HG03558 (cell line): ENCODE results near the gene TBC1D24.

Source experiments
- ATAC-seq: cut with Tn5 transposase; IDR thresholded peaks from one replicate; pipeline ENCODE4 v1.9.1; 2021; ENCODE audit warnings: moderate number of reproducible peaks; ENCODE audit not compliant: unreplicated experiment; ENCODE audit errors: extremely low read depth

The TBC1D24 gene

GRCh38 chr16:2496223-2497115 is 21.5 kb downstream of the TBC1D24 start:
- no peak for ATAC-seq

GRCh38 chr16:2497116-2497630 is 22.2 kb downstream of the TBC1D24 start:
- no peak for ATAC-seq

DNA sequence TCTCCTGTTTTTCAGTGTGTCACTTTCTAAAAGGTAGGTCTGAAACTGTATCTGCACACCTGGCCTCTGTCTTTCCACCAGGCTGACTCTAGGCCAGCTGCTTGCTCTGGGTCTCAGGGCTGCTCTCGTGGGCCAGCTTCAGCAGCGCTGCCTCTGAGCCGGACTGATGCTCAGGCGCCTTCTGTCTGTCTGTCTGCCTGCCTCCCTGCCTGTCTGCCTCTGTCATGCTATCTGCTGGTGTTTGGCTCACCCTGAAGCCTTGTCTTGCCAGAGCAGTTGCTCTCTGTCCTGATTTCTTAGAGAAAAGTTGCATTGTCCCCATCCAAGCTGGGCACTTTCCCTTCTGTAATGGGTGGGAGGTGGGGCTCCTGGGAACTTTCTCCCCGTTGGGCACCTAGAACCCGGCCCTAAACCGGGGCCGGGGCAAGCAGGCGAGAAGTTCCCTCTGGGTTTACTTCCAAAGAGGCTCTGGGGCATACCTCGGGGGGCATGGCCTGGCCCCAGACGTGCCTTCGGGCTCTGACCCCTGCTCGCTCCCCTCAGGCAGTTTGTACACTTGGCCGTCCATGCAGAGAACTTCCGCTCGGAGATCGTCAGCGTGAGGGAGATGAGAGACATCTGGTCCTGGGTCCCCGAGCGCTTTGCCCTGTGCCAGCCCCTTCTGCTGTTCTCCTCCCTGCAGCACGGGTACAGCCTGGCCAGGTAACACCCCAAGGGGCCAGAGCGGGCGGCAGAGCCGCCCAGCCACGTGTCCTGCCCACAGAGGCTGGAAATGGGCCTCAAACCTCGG is 23.0 kb downstream of the TBC1D24 start:
- ATAC-seq, result no peak

DNA sequence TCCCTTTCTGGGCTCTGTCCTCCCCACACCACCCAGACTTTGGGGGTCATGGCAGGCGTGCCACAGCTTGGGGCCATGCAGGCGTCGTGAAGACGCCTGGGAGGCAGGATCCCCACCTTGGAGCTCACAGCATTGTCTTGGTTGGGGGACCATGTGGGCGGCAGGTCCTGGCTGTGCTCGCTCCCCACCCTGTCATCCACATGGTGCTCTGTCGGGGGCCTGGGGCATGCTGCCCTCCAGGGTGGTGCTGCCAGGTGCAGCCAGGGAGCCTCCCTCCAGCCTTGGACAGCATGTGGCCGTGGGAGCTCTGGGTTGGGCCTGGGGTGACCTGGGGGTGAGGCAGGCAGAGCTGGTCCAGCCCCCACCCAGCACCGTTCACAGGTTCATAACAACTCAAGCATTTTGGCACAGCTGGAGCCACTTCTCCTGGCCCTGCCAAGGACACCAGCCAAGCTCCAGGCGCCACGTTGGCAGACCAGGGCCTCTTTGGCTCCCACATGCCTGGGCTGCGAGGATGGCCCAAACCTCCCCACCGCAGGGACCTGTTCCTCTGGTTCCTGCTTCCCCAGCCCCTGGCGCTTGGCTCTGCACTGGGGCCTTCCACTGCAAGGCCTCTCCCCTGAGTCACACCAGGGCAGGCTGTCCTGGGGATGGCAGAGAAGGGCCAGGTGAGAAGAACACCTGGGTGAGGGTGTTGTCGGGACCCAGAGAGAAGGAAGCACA is 23.8 kb downstream of the TBC1D24 start:
- no peak for ATAC-seq

- ATAC-seq, result no peak
Measured at GRCh38 chr16:2499454-2499853, 24.5 kb downstream of the TBC1D24 start.

DNA sequence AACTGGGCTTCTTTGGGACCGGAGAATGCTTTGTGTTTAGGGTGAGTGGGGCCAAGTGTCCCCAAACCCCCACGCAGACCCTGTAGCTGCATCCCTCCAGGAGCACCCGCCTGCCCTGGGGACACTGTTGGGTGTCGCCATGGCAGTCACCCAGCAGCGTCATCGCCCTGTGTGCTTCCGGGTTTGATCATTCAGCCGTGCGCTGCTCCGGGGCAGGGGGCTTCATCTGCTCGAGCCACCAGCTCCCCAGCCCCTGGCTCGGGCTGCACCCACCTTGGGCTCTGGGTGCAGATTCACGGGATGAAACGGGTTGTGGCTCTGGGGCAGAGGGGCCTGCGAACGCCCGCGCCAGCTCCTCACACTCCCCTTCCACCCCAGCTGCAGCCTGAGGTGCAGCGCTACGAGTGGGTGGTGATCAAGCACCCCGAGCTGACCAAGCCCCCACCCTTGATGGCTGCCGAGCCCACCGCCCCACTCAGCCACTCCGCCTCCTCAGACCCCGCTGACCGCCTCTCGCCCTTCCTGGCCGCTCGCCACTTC is 25.0 kb downstream of the TBC1D24 start:
- no peak for ATAC-seq

DNA sequence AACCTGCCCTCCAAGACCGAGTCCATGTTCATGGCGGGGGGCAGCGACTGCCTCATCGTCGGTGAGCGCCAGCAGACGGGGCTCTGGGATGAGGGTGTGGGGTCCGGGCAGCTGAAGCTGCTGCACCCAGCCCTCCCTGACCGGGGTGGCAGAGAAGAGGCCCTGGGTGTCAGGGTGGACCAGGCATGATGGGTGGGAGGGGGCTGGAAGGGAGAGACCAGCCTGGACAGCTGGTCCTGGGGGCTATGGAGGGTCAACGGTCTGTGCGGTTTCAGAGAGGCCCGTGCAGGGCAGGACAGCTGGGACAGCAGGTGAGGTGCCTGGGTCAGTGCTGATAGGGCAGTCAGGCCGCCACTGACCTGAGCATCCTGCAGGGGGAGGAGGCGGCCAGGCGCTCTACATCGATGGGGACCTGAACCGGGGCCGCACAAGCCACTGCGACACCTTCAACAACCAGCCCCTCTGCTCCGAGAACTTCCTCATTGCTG is 25.5 kb downstream of the TBC1D24 start:
- no peak for ATAC-seq

DNA sequence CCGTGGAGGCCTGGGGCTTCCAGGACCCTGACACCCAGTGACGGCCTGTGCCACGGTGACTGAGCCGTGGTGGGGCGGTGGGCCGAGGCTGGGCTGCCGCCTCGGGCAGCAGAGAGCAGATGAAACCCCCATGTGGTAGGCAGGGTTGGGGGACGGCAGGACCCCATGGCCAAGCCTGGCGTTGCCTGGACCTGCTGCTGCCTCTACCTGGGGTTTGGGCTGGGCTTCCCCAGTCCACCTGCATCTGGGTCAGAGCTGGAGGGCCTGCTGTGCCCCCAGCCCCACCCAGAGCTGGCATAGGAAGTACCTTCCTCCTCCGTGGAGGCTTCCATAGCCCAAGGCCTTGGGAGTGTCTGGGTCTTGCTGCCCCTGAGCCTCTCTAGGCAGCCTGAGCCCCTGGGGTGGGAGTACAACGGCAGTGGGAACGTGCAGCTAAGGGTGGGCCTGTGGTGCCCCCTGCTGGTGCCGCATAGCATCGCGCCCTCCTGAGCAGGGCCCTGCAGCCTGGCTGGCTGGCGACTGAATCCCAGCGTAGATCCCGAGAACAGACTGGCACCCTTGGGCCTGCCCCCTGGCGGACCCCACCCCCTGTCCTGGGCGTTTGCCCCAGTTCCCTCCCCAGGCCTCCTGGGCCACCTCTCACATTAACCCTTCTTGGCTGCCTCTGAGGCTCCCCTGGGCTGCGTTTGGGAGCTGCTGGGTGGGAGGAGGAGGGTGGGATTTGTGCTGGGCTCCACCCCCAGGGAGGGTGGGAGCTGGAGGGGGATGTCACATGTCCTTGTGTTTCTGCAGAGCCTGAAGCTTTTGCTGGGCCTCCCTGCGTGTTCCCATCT is 26.2 kb downstream of the TBC1D24 start:
- no peak for ATAC-seq

- no peak for ATAC-seq
Measured at GRCh38 chr16:2501946-2502895, 27.3 kb downstream of the TBC1D24 start.

- ATAC-seq, result no peak
Measured at GRCh38 chr16:2505695-2506094, 30.8 kb downstream of the TBC1D24 start.

DNA sequence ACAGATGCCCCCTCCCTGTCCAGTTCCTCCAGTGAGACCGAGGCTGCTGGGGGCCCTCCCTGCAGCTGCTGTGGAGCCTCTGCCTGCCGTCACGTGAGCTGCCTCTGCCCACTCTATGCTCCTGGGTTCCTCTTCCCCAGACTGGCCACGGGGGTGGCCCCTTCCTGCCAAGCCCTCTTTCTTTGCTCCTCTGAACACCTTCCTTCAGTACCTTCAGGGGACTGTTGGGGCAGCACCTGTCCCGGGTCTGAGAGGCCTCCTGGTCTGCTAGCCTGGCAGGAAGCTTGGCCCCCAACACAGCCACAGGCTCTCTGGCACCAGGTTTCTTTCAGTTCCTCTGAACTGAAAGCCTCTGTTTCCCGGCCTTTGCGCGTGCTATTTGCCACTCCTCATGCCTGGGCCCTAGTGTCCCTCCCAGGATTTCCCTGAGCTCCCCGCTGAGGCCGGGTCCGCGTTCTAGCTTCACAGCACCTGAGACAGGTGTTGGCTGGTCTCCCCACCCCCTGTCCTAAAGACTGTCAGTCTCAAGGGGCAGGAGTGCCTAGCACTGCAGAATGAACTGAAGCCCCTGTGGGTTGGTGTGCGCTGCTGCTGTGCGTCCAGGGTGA is 32.2 kb downstream of the TBC1D24 start:
- ATAC-seq, result no peak

DNA sequence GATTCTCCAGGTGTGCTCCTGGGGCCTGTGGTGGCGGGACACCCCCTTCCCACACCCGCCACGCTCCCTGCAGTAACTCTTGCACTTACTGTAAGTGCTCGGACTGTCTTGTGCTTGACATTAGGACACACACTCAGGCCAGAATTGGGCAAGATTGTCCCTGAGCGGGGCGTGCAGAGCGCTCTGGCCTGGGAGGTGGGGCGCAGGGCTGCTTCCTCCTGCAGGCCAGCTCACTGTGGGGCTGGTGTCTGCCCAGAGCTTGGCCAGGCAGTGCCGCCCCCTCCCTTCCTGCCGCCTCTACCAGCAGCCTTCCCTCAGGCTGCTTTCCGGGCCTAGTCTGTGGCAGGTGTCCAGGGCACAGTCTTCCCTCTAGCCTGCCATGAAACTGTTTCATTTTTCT is 32.7 kb downstream of the TBC1D24 start:
- no peak for ATAC-seq

DNA sequence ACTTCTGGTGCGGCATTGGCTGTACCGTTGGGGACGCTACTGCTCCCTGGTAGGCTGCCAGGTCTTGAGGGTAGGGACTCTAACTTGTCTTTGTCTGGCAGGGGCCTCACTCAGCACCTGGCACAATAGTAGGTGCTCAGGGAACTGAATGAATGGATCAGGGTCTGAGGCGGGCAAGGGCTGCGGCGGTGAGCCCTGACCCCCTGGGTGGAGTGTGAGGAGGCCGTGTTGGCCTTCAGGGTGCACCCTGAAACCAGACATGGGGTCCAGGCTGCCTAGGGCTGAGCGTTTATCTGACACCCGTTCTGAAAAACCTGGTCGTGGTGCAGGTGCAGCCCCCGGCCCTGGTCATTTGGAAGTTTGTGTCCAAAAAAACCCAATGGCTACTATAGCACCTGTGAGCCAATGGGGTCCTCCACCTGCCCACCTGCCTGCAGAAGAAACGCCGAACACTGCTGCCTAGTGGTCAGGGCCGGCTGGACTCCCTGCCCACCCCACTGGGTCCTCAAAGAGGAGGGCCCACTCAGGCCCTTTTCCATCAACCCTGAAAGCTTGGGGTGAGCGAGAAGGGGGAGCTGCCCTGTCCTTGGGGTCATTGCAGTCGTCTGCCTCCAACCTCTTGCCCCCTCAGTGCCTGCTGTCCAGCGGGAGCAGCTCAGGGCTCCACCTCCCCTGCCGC is 33.9 kb downstream of the TBC1D24 start:
- no peak for ATAC-seq

GRCh38 chr16:2511128-2511800 is 36.3 kb downstream of the TBC1D24 start:
- ATAC-seq, result no peak

DNA sequence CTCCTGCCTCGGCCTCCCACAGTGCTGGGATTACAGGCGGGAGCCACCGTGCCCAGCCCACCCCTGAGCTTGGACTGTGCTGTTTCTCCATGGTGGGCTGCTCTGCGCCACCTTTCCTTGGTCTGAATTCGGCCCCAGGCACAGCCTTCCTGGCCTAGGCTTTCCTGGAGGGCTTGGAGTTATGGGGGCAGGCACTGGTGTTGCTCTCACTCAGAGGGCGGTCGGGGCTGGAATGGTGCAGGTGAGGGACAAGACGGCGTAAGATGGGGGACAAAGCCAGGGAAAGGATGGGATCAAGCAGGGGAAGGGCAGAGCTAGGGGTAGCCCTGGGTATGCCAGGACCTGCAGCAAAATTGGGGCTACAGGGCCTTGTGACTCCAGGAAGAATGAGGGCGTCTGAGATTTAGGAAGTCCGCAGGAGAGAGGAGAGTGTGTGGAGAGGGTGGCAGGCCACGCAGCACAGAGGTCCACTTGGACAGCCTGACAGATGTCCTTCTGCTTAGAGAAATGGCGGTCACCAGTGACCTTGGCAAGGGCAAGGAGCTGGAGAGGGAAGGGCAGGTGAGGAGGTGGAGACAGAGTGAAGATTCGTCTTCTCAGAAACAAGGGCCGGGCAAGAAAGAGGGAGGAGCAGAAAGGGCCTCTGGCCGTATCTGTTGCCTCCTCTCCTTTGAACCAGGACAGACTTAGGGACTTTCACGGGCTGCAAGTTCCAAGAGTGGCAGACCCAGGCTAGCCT is 37.2 kb downstream of the TBC1D24 start:
- no peak for ATAC-seq
